Hepatocyte (in vitro differentiated cells): ENCODE data around the gene DCLK3. TPM values are rescaled to one million over a fixed set of nuclear protein-coding genes. Genes with fewer than 3 reads are reported as not detected.

Experiments
- DNase-seq: peaks from one replicate; pipeline ENCODE4 v3.0.0-alpha.2; 2016; ENCODE audit warnings: low spot score
- H2AFZ ChIP-seq: fragments of 200-600 bp; sonication (generic); 2 replicates; pipeline ENCODE4 v1.6.0; 2016; ENCODE audit warnings: antibody characterized with exemption, mild to moderate bottlenecking
- H3K27ac ChIP-seq: fragments of 200-600 bp; sonication (generic); 2 replicates; pipeline ENCODE4 v1.5.1; 2016; ENCODE audit warnings: mild to moderate bottlenecking
- H3K27me3 ChIP-seq: fragments of 200-600 bp; sonication (generic); 2 replicates; pipeline ENCODE4 v1.6.1; 2016
- H3K36me3 ChIP-seq: fragments of 200-600 bp; sonication (generic); replicated peaks from 2 replicates; pipeline ENCODE4 v1.5.1; 2016; ENCODE audit warnings: low read depth; ENCODE audit not compliant: insufficient read depth
- H3K4me1 ChIP-seq: fragments of 200-600 bp; sonication (generic); 2 replicates; pipeline ENCODE4 v1.5.1; 2016; ENCODE audit warnings: mild to moderate bottlenecking, moderate library complexity; ENCODE audit not compliant: insufficient read depth
- H3K4me2 ChIP-seq: fragments of 200-600 bp; sonication (generic); 2 replicates; pipeline ENCODE4 v1.6.0; 2016
- H3K4me3 ChIP-seq: fragments of 200-600 bp; sonication (generic); 2 replicates; pipeline ENCODE4 v1.5.1; 2016; ENCODE audit warnings: mild to moderate bottlenecking
- H3K79me2 ChIP-seq: fragments of 200-600 bp; sonication (generic); 2 replicates; pipeline ENCODE4 v1.6.0; 2017; ENCODE audit warnings: mild to moderate bottlenecking
- H3K9me2 ChIP-seq: fragments of 200-600 bp; sonication (generic); replicated peaks from 2 replicates; pipeline ENCODE4 v1.6.0; 2017; ENCODE audit warnings: mild to moderate bottlenecking; ENCODE audit not compliant: insufficient read depth
- H3K9me3 ChIP-seq: fragments of 200-600 bp; sonication (generic); 2 replicates; pipeline ENCODE4 v1.5.1; 2016; ENCODE audit warnings: low read depth, mild to moderate bottlenecking
- H4K20me1 ChIP-seq: fragments of 200-600 bp; sonication (generic); 2 replicates; pipeline ENCODE4 v1.6.0; 2016; ENCODE audit warnings: mild to moderate bottlenecking; ENCODE audit not compliant: insufficient read depth, poor library complexity, severe bottlenecking
- EZH2 ChIP-seq: fragments of 200-600 bp; sonication (generic); IDR thresholded peaks from 2 replicates; pipeline ENCODE4 v1.6.1; 2016; ENCODE audit warnings: antibody characterized with exemption, mild to moderate bottlenecking, borderline replicate concordance
- EZH2phosphoT487 ChIP-seq: fragments of 200-600 bp; sonication (generic); IDR thresholded peaks from one replicate; pipeline ENCODE4 v1.6.1; 2018; ENCODE audit warnings: antibody characterized with exemption, mild to moderate bottlenecking, low read depth, moderate library complexity; ENCODE audit not compliant: unreplicated experiment, severe bottlenecking
- WGBS: methylation state at CpG from one replicate; pipeline ENCODE4 v1.1.6; 2016; ENCODE audit warnings: low lambda C conversion rate; ENCODE audit errors: missing lambda C conversion rate; 5-methylcytosine and 5-hydroxymethylcytosine counted together
- polyA plus RNA-seq: library from polyadenylated mRNA; unstranded; fragments of >200 nt; fragmentation: Nextera tagmentation; extraction: Ambion mirVana; gene quantifications from 2 replicates; pipeline ENCODE4 v1.2.1, GENCODE V29; 2016
- total RNA-seq: library from RNA; depleted of rRNA; stranded (reverse); fragments of >200 nt; gene quantifications from 2 replicates; pipeline ENCODE4 v1.2.3, GENCODE V29; 2014
- TF ChIP-seq, protein P1 (sequence below): fragments of 200-600 bp; sonication (generic); IDR thresholded peaks from 2 replicates; pipeline ENCODE4 v1.5.1; 2016; ENCODE audit warnings: antibody characterized with exemption, mild to moderate bottlenecking; ENCODE audit not compliant: poor library complexity

Gene DCLK3
- total and polyA plus RNA-seq, 2 experiments from 2014 or later: 0.07 TPM; not detected in 1

DNA sequence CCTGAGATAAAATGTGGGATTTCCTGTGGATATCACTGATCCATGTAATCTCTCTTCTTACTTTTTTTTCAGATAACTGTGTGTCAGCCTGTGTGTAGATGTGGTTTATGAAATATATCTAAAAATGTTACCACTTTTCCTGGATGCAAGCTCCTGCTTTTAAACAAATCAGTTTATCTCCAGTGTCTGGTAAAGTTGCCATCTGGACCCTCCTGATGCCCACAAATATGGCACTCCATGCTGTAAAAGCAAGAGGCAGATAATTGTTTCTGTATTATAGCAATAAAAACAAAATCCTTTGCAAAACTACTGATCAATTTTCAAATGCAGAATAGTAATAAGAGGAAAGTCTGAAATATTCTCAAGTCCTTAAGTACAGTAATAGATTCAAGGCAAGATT is 7.6 kb upstream of the DCLK3 start:
- Histone ChIP-seq H3K4me3 (no peak overlapping the region), H3K36me3 (no peaks in the 10 kb centered on the region), H3K4me1 (peaks cover 10% of the 10 kb centered on the region), H4K20me1 (no peaks in the 10 kb centered on the region), H2AFZ (no peak overlapping the region), H3K9me2 (no peaks in the 10 kb centered on the region), H3K9me3 (no peaks in the 10 kb centered on the region), H3K79me2 (no peaks in the 10 kb centered on the region), H3K27ac (no peak overlapping the region), H3K27me3 (peaks cover 24% of the 10 kb centered on the region), H3K4me2 (no peak overlapping the region)
- no peak for DNase-seq
- no peak for TF ChIP-seq EZH2phosphoT487
- TF ChIP-seq, protein P1, sequence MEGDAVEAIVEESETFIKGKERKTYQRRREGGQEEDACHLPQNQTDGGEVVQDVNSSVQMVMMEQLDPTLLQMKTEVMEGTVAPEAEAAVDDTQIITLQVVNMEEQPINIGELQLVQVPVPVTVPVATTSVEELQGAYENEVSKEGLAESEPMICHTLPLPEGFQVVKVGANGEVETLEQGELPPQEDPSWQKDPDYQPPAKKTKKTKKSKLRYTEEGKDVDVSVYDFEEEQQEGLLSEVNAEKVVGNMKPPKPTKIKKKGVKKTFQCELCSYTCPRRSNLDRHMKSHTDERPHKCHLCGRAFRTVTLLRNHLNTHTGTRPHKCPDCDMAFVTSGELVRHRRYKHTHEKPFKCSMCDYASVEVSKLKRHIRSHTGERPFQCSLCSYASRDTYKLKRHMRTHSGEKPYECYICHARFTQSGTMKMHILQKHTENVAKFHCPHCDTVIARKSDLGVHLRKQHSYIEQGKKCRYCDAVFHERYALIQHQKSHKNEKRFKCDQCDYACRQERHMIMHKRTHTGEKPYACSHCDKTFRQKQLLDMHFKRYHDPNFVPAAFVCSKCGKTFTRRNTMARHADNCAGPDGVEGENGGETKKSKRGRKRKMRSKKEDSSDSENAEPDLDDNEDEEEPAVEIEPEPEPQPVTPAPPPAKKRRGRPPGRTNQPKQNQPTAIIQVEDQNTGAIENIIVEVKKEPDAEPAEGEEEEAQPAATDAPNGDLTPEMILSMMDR: no peak
- TF ChIP-seq EZH2: no peak

DNA sequence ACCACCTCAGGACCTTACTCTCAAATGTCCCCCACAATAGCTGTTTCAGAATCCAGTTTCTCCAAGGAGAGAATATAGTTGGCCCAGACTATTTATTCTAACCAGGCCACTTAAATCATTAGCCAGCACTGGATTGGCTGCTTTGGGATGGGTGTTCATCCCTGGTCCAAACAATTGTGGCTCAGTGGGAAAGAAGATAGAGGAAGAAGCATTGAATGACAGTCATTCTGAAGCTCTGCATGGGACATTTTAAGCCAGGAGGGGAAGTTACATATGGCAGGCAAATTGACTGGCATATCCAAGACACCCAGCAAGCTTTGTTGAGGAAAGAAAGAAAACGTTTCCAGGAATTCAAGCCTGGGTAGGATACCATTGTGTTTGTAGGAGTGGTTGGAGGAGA is 5.6 kb upstream of the DCLK3 start:
- Histone ChIP-seq H3K4me3 (no peak overlapping the region), H3K27me3 (peaks cover 44% of the 10 kb centered on the region), H3K9me2 (no peaks in the 10 kb centered on the region), H3K79me2 (no peaks in the 10 kb centered on the region), H4K20me1 (no peaks in the 10 kb centered on the region), H3K27ac (no peak overlapping the region), H3K36me3 (no peaks in the 10 kb centered on the region), H3K9me3 (no peaks in the 10 kb centered on the region), H3K4me1 (no peaks in the 10 kb centered on the region), H2AFZ (no peak overlapping the region), H3K4me2 (no peak overlapping the region)
- no peak for DNase-seq
- TF ChIP-seq EZH2phosphoT487 (no peak), EZH2 (no peak)
- TF ChIP-seq, protein P1: no peak
- 53% methylated on average over 1 of the region's 1 CpG for WGBS

DNA sequence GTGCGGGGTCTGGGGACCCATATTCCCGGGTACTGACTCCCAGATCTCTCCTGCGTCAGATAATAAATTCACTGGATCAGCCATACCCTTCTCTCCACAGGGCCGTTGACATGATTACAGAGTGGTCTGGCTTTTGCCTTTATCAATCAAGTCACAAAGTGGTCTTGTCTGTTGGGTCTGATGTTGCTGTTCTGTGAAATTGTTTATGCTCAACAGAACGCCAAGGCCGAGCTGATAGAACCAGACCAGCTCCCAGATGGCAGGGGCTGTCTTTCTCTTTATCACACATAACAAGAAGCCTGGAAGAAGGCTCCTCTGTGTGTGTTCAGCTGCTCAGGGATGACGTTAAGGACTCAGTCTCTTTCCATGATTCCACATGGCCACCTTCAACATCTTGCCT is 751 bp upstream of the DCLK3 start:
- no peak overlapping the region for H3K4me2 ChIP-seq
- no peaks in the 10 kb centered on the region for H3K4me1 ChIP-seq
- H3K9me2 ChIP-seq: no peaks in the 10 kb centered on the region
- TF ChIP-seq, protein P1: no peak
- no peak for TF ChIP-seq EZH2
- no peak for TF ChIP-seq EZH2phosphoT487
- no peaks in the 10 kb centered on the region for H3K9me3 ChIP-seq
- no peaks in the 10 kb centered on the region for H4K20me1 ChIP-seq
- H3K36me3 ChIP-seq: no peaks in the 10 kb centered on the region
- no peak overlapping the region for H2AFZ ChIP-seq
- DNase-seq: no peak
- peaks cover 80% of the 10 kb centered on the region for H3K27me3 ChIP-seq
- H3K79me2 ChIP-seq: no peaks in the 10 kb centered on the region
- no peak overlapping the region for H3K27ac ChIP-seq
- no peak overlapping the region for H3K4me3 ChIP-seq
- WGBS: 67% methylated on average over 7 of the region's 7 CpGs

DNA sequence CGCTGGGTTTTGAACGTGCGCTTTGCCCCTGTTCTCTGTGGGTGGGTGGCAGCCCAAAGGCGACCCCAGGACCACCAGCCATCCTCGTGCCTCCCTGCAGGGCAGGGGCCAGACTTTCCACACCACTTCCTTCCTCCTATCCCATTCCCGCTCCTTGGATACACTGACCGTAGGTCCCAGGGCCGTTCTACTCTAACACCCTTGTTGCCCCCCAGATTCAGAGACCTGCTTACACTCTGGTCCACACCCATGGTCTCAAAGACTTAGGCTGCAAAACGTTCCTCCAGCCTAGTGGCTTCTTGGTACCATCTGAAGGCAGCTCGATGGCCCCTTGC is 318 bp upstream of the DCLK3 start:
- Histone ChIP-seq H3K27ac (no peak overlapping the region), H3K79me2 (no peaks in the 10 kb centered on the region), H2AFZ (no peak overlapping the region), H3K4me2 (peak overlapping the region; percentile 80), H3K36me3 (no peaks in the 10 kb centered on the region), H3K4me1 (no peaks in the 10 kb centered on the region), H3K4me3 (no peak overlapping the region), H3K9me2 (no peaks in the 10 kb centered on the region), H4K20me1 (no peaks in the 10 kb centered on the region), H3K9me3 (no peaks in the 10 kb centered on the region), H3K27me3 (peaks cover 76% of the 10 kb centered on the region)
- TF ChIP-seq, protein P1: no peak
- TF ChIP-seq EZH2phosphoT487 (no peak), EZH2 (no peak)
- DNase-seq: no peak
- 43% methylated on average over 10 of the region's 10 CpGs for WGBS
